ENCODE data around the gene PAPPA2. TPM values are rescaled to one million over a fixed set of nuclear protein-coding genes. Genes with fewer than 3 reads are reported as not detected.
"Not testable (repeated sequence)": the region's sequence is repeated elsewhere in the genome, so short reads cannot be mapped to it uniquely, and the experiment has no call there.

Gene PAPPA2
- total and polyA plus RNA-seq, 9 donors = 0.01 to 0.69 (median 0.32) TPM; not detected in 4

DNA sequence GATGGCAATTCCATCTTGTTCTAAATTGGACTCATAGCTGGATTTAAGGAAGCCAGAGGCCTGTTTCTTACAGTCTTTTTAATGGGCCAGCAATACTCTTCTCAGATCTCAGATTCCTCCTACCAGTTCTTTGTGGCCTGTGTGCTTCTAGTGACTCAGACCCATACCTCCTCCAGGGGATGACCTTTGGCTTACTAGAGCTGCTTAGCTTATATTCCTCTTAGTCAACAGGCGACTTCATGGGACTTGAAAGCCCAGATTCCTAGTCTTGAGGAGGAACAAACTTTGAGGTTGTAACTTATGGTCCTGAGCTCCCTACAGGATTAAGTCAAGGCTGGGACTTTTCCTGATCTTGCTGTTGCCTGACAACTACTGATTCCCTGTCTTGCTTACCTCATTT, 12.4 kb upstream of the PAPPA2 start:
- TF ChIP-seq, protein P1, sequence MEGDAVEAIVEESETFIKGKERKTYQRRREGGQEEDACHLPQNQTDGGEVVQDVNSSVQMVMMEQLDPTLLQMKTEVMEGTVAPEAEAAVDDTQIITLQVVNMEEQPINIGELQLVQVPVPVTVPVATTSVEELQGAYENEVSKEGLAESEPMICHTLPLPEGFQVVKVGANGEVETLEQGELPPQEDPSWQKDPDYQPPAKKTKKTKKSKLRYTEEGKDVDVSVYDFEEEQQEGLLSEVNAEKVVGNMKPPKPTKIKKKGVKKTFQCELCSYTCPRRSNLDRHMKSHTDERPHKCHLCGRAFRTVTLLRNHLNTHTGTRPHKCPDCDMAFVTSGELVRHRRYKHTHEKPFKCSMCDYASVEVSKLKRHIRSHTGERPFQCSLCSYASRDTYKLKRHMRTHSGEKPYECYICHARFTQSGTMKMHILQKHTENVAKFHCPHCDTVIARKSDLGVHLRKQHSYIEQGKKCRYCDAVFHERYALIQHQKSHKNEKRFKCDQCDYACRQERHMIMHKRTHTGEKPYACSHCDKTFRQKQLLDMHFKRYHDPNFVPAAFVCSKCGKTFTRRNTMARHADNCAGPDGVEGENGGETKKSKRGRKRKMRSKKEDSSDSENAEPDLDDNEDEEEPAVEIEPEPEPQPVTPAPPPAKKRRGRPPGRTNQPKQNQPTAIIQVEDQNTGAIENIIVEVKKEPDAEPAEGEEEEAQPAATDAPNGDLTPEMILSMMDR (IDR thresholded peaks at IDR 0.05) = no peak
- no peak for TF ChIP-seq EP300 (IDR thresholded peaks at IDR 0.05)
- no peak for TF ChIP-seq POLR2A (IDR thresholded peaks at IDR 0.05)
- Histone ChIP-seq H3K9me3 (no peaks in the 10 kb centered on the region), H3K36me3 (no peaks in the 10 kb centered on the region), H3K4me3 (no peak overlapping the region), H3K4me1 (ENCODE audit: insufficient read depth) (no peaks in the 10 kb centered on the region), H3K27me3 (no peaks in the 10 kb centered on the region), H3K27ac (no peak overlapping the region)
- no peak for DNase-seq
- intact Hi-C loops (cut with DNase I) = no loop called here
- WGBS, 3 donors = 46 to 62% (median 48%) methylated on average over 1 of the region's 1 CpG

DNA sequence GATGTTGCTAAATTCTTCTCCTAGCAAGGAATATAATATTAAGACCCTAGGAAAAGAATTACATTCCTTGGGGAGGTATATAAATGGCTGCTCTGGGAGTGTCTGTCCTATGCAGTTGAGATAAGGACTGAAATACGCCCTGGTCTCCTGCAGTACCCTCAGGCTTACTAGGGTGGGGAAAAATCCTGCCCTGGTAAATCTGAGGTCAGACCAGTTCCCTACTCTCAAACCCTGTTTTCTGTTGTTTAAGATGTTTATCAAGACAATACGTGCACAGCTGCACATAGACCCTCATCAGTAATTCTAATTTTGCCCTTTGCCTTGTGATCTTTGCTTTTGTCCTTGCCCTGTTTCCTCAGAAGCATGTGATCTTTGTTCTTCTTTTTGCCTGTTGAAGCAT, 11.2 kb upstream of the PAPPA2 start:
- H3K27me3 ChIP-seq; H3K36me3 ChIP-seq; H3K27ac ChIP-seq; intact Hi-C loops (cut with DNase I); H3K9me3 ChIP-seq; H3K4me3 ChIP-seq; H3K4me1 ChIP-seq (ENCODE audit: insufficient read depth); DNase-seq: not testable (repeated sequence)
- WGBS, 3 donors = 70 to 76% (median 72%) methylated on average over 2 of the region's 2 CpGs

DNA sequence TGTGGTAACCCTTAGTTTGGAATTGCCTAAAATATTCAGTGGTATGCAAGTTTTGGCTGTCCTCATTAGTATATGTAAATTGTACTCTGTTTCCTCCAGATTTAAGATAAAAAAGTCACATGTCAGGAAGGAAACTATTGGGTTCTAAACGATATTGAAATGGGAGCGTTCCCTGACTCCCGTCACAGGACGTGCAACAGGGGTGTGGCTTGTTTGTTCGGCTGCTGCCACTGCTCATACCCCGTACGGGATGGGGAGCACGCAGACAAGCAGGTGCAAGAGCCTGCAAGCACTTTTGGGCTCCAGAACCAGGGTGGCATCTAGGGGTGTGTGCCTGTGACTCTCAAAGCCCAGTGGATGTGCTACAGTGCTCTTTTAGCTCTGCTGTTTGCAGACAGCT, 6.2 kb upstream of the PAPPA2 start:
- H3K9me3 ChIP-seq = no peaks in the 10 kb centered on the region
- no peaks in the 10 kb centered on the region for H3K4me1 ChIP-seq (ENCODE audit: insufficient read depth)
- H3K36me3 ChIP-seq = no peaks in the 10 kb centered on the region
- DNase-seq = no peak
- H3K27me3 ChIP-seq = no peaks in the 10 kb centered on the region
- intact Hi-C loops (cut with DNase I) = no loop called here
- TF ChIP-seq POLR2A (IDR thresholded peaks at IDR 0.05) (no peak), EP300 (IDR thresholded peaks at IDR 0.05) (no peak)
- TF ChIP-seq, protein P1 (IDR thresholded peaks at IDR 0.05) = no peak
- 81 to 86% (median 85%) methylated on average over 8 of the region's 8 CpGs for WGBS, 3 donors
- H3K27ac ChIP-seq = no peak overlapping the region
- no peak overlapping the region for H3K4me3 ChIP-seq

DNA sequence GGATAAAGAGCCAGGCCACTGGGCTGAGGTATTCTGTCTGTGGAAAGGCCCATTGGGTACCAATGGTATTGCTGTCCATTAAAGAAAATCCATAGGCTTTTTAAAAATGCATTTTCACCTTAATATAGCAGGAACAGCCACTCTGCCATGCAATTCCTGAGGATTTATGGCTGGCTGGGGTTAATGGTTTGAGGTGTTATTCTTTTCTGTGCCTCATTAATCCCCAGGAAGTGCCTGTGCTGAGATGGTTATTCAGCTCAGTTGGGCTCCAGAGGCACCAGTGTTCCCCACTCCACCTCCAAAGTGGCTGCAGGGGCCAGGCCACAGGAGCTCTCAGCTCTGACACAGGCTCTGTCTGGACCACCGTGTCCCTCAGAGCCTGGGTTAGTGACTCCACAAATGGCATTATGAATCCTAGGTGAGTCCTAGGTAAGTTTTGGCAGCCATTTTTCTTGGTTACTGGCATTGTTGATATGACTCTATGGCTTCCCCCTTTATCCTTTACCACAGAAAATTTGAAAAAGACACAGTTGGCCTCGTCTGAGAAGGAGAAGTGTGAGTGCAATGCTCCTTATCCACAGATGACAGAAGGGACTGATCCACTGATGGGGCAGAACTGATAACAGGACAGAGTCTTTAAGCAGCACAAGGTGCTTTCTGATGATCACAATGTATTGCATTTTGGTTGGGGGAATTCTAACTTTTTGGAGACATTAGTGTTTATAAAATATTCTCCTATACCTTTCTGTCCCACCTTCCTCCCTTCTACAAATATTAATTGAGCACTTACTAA, 2.2 kb upstream of the PAPPA2 start:
- H3K9me3 ChIP-seq = no peaks in the 10 kb centered on the region
- TF ChIP-seq, protein P1 (IDR thresholded peaks at IDR 0.05) = no peak
- no peak overlapping the region for H3K27ac ChIP-seq
- intact Hi-C loops (cut with DNase I) = no loop called here
- WGBS, 3 donors = 36 to 60% (median 55%) methylated on average over 2 of the region's 2 CpGs
- no peak overlapping the region for H3K4me3 ChIP-seq
- H3K36me3 ChIP-seq = no peaks in the 10 kb centered on the region
- no peak for DNase-seq
- H3K27me3 ChIP-seq = no peaks in the 10 kb centered on the region
- H3K4me1 ChIP-seq (ENCODE audit: insufficient read depth) = no peaks in the 10 kb centered on the region

DNA sequence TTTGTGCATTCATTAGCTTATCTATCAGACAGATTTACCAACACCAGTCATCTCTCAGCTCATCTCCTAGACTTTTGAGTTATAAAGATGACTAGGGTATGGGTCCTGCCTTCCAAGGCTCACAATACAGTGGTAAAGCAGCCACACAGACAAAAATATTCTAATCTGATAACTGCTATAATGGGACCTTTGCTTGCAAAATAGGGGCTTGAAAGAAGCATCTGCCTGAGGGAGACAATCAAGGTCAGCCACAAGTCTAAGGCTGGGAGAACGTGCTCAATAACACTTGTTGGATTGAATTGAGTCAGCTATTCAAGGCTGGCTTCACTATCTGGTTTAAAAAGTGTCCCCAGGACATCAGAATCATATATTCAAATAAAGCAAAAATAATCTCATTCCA, 1.4 kb upstream of the PAPPA2 start:
- Histone ChIP-seq H3K27ac (no peak overlapping the region), H3K36me3 (no peaks in the 10 kb centered on the region), H3K4me3 (no peak overlapping the region), H3K9me3 (no peaks in the 10 kb centered on the region), H3K4me1 (ENCODE audit: insufficient read depth) (no peaks in the 10 kb centered on the region), H3K27me3 (no peaks in the 10 kb centered on the region)
- intact Hi-C loops (cut with DNase I) = no loop called here
- 32 to 49% (median 32%) methylated on average over 1 of the region's 1 CpG for WGBS, 3 donors
- DNase-seq = no peak
- no peak for TF ChIP-seq EP300 (IDR thresholded peaks at IDR 0.05)
- TF ChIP-seq, protein P1 (IDR thresholded peaks at IDR 0.05) = no peak
- TF ChIP-seq POLR2A (IDR thresholded peaks at IDR 0.05) = no peak
